ENCODE results near the gene SH2D3C.

GRCh38 chr9:127724012-127724411 lies 54.5 kb downstream of the SH2D3C start:
- TF ChIP-seq CTCF (IDR thresholded peaks at IDR 0.05): no peak
- TF ChIP-seq REST (IDR thresholded peaks at IDR 0.05): no peak
- no peak for TF ChIP-seq HOXB5 (CRISPR knock-in tag; IDR thresholded peaks at IDR 0.05)
- TF ChIP-seq SMC3 (IDR thresholded peaks at IDR 0.05): no peak
- TF ChIP-seq CBX2 (IDR thresholded peaks at IDR 0.05; ENCODE audit: borderline replicate concordance, low read depth): no peak
- TF ChIP-seq RAD21 (conservative IDR thresholded peaks at IDR 0.05 in 1 of 2, IDR thresholded peaks at IDR 0.05 in 1 of 2): no peak
- no peak for TF ChIP-seq POLR2A (IDR thresholded peaks at IDR 0.05; ENCODE audit: low read length)
- no peak for TF ChIP-seq RCOR1 (IDR thresholded peaks at IDR 0.05; ENCODE audit: low read depth, low read length)

Data from A549 (cell line).